ENCODE measurements around the gene KRT12. TPM values are rescaled to one million over a fixed set of nuclear protein-coding genes. Genes with fewer than 3 reads are reported as not detected.
"Not testable (repeated sequence)": the region's sequence is repeated elsewhere in the genome, so short reads cannot be mapped to it uniquely, and the experiment has no call there.

The KRT12 gene
- polyA plus RNA-seq, 2 of the 4 experiments (the other 2 are of a cell fraction) = not detected

DNA sequence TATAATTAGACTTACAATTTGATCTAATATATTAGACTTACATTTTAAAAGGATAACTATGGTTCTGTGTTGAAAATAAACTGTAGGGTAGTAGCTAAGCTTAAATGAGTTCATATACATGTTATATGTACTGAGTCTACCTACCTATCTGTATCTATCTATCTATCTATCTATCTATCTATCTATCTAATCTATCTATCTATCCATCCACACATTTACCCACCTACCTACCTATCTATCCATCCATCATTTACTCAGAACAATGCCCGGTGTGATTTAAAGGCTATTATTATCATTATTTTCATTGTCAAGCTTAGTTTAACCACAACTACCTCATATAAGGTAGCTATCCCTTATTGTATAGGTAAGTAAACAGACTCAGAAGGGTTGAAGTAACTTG, 51.6 kb downstream of the KRT12 start:
- DNase-seq (ENCODE audit: low read depth in 1 of 2, low spot score in 1 of 2) = no peak
- H3K4me2 ChIP-seq = no peak overlapping the region
- ATAC-seq = no peak
- ChIA-PET POLR2A (no interaction called here), CTCF (interaction anchor here (1.2 to 6.4 kb wide), 8 partner anchors 10 to 852 kb away, joined by 4 to 51 read pairs (median 6); no protein-coding TSS in a partner anchor)
- no peak overlapping the region for H3K27ac ChIP-seq
- H3K9me3 ChIP-seq = no peaks in the 10 kb centered on the region
- no peak for FAIRE-seq
- WGBS (ENCODE audit: missing lambda C conversion rate) = 95% methylated on average over 1 of the region's 1 CpG
- no peak for TF ChIP-seq MAZ (IDR thresholded peaks at IDR 0.05; ENCODE audit: borderline replicate concordance, low read depth, low read length)
- no peak for TF ChIP-seq JUN (IDR thresholded peaks at IDR 0.05)
- TF ChIP-seq EHF (CRISPR knock-in tag; IDR thresholded peaks at IDR 0.05) = no peak
- no peak for TF ChIP-seq EHMT2 (IDR thresholded peaks at IDR 0.05; ENCODE audit: low read depth)
- no peak for TF ChIP-seq POLR2A (IDR thresholded peaks at IDR 0.05; ENCODE audit: low read length)
- TF ChIP-seq FOXS1 (CRISPR knock-in tag; IDR thresholded peaks at IDR 0.05) = no peak
- TF ChIP-seq RARB (CRISPR knock-in tag; IDR thresholded peaks at IDR 0.05) = no peak
- TF ChIP-seq ZC3H11A (IDR thresholded peaks at IDR 0.05) = no peak
- no peak for TF ChIP-seq SMC3 (IDR thresholded peaks at IDR 0.05)
- no peak overlapping the region for H3K4me3 ChIP-seq
- peaks cover 27% of the 10 kb centered on the region for H3K4me1 ChIP-seq

- peaks cover 27% of the 10 kb centered on the region for H3K4me1 ChIP-seq
- H3K4me3 ChIP-seq; DNase-seq (ENCODE audit: low read depth in 1 of 2, low spot score in 1 of 2); FAIRE-seq; H3K9me3 ChIP-seq; POLR2A ChIA-PET; ATAC-seq; H3K4me2 ChIP-seq; H3K27ac ChIP-seq: not testable (repeated sequence)
- WGBS (ENCODE audit: missing lambda C conversion rate) = 60% methylated on average over 3 of the region's 3 CpGs
- CTCF ChIA-PET = interaction anchor here (1.5 to 6.4 kb wide), 4 partner anchors 42 to 853 kb away, joined by 5 to 51 read pairs (median 6); no protein-coding TSS in a partner anchor
Measured at GRCh38 chr17:40814657-40815056, 52.4 kb downstream of the KRT12 start.

DNA sequence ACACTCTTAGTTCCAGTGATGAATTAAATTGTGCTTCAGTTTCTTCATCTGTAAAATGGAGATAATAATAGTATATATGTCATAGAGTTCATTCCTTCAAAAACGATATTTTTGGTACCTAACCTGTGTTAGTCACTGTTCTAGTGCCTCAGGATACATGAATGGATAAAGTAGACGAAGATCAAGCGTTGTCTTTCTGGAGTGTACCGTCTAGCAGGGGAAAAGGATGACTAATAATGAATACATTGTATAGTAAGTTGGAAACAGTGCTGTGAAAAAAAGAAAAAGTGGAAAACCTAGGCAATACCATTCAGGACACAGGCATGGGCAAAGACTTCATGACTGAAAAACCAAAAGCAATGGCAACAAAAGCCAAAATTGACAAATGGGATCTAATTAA, 53.2 kb downstream of the KRT12 start:
- no peaks in the 10 kb centered on the region for H3K9me3 ChIP-seq
- H3K27ac ChIP-seq = no peak overlapping the region
- 4% methylated on average over 4 of the region's 4 CpGs for WGBS (ENCODE audit: missing lambda C conversion rate)
- H3K4me2 ChIP-seq = no peak overlapping the region
- H3K4me1 ChIP-seq = peaks cover 30% of the 10 kb centered on the region
- 0 out of 6 replicates have a peak, but pooled peaks of 1 of the 2 experiments have one; percentile 23 for ATAC-seq
- TF ChIP-seq JUN (IDR thresholded peaks at IDR 0.05) (no peak), EHF (CRISPR knock-in tag; IDR thresholded peaks at IDR 0.05) (no peak), BHLHE40 (IDR thresholded peaks at IDR 0.05; ENCODE audit: low read depth, low read length) (no peak), GATA3 (IDR thresholded peaks at IDR 0.05; ENCODE audit: borderline replicate concordance) (no peak), FOSL2 (IDR thresholded peaks at IDR 0.05) (no peak), FOSL2 (CRISPR knock-in tag; IDR thresholded peaks at IDR 0.05) (0 out of 2 replicates have a peak, but pooled peaks have one; percentile 10)
- TF ChIP-seq, protein P1, sequence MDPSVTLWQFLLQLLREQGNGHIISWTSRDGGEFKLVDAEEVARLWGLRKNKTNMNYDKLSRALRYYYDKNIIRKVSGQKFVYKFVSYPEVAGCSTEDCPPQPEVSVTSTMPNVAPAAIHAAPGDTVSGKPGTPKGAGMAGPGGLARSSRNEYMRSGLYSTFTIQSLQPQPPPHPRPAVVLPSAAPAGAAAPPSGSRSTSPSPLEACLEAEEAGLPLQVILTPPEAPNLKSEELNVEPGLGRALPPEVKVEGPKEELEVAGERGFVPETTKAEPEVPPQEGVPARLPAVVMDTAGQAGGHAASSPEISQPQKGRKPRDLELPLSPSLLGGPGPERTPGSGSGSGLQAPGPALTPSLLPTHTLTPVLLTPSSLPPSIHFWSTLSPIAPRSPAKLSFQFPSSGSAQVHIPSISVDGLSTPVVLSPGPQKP (IDR thresholded peaks at IDR 0.05; ENCODE audit: low read depth, low read length) = no peak
- peak; percentile 63 for FAIRE-seq
- no peak overlapping the region for H3K4me3 ChIP-seq
- ChIA-PET POLR2A (no interaction called here), CTCF (no interaction called here)
- no peak for DNase-seq (ENCODE audit: low read depth in 1 of 2, low spot score in 1 of 2)

- ATAC-seq = no peak
- FAIRE-seq = no peak
- POLR2A ChIA-PET = no interaction called here
- no peak for DNase-seq (ENCODE audit: low read depth in 1 of 2, low spot score in 1 of 2)
- CTCF ChIA-PET = interaction anchor here (0.6 to 1.6 kb wide), 10 partner anchors 8 to 883 kb away, joined by 3 to 9 read pairs (median 4); no protein-coding TSS in a partner anchor
- Histone ChIP-seq H3K4me3 (no peak overlapping the region), H3K27ac (no peak overlapping the region), H3K4me1 (peaks cover 26% of the 10 kb centered on the region), H3K4me2 (no peak overlapping the region), H3K9me3 (no peaks in the 10 kb centered on the region)
- 95% methylated on average over 3 of the region's 3 CpGs for WGBS (ENCODE audit: missing lambda C conversion rate)
- TF ChIP-seq POLR2AphosphoS2 (conservative IDR thresholded peaks at IDR 0.05; ENCODE audit: low read length) (no peak), HMGXB4 (CRISPR knock-in tag; IDR thresholded peaks at IDR 0.05; ENCODE audit: borderline replicate concordance) (no peak), BCL3 (IDR thresholded peaks at IDR 0.05) (no peak), PHF8 (IDR thresholded peaks at IDR 0.05; ENCODE audit: borderline replicate concordance, low read depth) (no peak), NPAS2 (CRISPR knock-in tag; IDR thresholded peaks at IDR 0.05; ENCODE audit: borderline replicate concordance) (no peak), EP300 (IDR thresholded peaks at IDR 0.05) (no peak), NFE2L2 (conservative IDR thresholded peaks at IDR 0.05; ENCODE audit: low read length) (no peak)
Measured at GRCh38 chr17:40812639-40813038, 54.4 kb downstream of the KRT12 start.
